Activated T-helper 1 cell treated with anti-CD3 and anti-CD28 coated beads, Interleukin-2, amount 50 U/mL, for 16 hours (primary cell): ENCODE data around the gene FLACC1.
"Not testable (repeated sequence)": the region's sequence is repeated elsewhere in the genome, so short reads cannot be mapped to it uniquely, and the experiment has no call there.

Source experiments
- DNase-seq, 2 donors: peaks; one replicate each; pipeline ENCODE4 v3.0.0-alpha.2; 2020; ENCODE audit warnings: low read depth in 1 of 2, low spot score in 1 of 2

FLACC1 gene

DNA sequence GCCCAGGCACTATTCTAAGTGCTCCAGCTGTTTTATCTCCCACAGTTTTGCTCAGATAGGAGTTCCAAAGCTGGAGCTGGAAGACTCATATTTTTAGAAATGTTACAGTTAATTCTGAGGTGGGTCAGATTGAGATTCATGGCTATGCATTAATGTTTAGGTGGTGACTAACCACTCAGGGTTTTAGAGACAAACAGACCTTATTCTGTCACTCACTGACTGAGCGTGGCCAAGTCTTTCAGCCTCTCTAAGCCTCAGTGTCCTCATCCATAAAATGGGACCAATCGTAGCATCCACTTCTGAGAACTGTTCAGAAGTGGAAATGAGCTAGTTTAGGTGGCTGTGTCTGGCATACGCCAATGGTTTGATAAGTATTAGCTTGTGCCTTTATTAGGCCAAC lies 101.1 kb downstream of the FLACC1 start:
- no peak for DNase-seq

DNA sequence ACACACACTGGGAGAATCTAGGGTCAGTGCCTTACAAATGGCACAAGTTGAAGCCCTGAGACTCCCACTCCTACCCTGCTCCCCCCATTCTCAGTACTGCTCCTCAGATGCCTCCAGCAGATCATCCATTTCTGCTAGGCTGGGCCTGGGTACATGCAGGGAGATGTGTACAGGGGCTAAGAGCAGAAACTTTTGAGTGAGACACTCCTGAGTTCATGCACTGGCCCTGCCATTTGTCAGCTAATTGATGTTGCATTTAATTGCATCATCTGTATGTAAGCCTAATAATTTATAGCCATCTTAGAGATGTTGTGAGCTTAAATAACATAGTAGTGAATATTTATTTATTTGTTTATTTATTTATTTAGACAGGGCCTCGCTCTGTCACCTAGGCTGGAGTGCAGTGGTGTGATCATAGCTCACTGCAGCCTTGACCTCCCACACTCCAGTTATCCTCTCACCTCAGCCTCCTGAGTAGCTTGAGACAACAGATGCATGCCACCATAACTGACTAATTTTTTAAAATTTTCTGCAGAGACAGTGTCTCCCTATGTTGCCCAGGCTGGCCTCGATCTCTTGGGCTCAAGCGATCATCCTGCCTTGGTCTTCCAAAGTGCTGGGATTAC lies 101.6 kb downstream of the FLACC1 start:
- DNase-seq: no peak

DNA sequence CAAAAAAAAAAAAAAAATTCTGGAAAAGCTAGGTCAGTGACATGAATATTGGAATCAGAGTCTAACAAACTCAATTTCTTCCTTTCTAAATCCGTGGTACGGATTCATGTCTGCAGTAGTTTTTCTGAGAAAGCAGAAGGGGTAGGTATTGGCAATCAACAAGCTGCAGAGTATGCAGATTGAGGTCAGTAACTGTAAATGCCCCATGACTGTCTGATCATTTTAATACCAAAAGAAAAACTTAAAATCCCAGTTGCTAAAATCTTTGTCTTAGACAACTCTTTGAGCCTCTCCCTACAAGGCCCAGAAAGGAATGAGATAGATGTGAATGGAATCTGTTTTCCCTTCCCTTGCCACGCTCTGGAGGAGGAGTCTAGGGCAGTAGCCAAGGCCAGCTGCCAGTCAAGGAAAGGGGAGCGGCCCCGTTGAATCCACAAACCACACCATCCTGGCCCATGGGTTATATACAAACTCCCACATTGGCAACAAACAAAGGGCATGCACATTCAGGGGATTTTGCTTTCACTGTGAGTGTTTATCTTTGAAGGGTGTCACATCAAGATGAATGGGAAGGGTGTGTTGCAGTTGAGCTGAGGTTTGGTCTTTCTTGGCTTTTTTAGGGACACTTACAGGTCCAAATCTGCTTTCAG lies 102.9 kb downstream of the FLACC1 start:
- no peak for DNase-seq

DNA sequence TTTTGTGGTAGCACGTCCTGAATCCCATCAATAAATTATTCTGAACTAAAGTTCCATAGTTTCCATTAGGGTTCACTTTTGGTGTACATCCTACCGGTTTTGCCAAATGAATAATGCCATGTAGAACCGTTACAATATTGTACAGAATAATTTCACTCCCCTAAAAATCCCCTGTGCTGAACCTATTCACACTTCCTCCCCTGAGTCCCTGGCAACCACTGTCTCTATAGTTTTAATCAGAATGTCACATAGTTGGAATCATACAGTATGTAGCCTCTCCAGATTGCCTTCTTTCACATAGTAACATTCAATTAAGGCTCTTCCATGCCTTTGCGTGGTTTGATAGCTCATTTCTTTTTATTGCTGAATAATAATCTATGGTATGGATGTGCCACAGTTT lies 106.4 kb downstream of the FLACC1 start:
- no peak for DNase-seq

DNA sequence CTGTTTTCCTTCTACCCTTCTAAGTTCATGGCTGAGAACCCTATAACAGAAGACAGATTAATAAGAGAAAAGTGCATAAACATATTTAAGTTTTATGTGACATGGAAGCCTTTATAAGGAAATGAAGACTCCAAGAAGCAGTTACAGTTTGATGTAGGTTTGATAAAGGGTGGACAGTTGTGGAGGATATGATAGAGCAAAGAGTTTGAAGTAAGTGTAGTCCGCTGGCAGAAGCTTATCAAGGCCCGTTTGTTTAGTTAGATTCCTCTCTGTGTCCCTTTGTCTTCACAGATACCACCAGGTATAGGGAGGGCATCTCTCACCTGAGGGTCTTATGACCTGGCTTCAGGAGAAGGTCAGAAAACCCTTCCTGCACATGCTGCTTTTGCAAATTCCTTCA lies 107.3 kb downstream of the FLACC1 start:
- no peak for DNase-seq

DNA sequence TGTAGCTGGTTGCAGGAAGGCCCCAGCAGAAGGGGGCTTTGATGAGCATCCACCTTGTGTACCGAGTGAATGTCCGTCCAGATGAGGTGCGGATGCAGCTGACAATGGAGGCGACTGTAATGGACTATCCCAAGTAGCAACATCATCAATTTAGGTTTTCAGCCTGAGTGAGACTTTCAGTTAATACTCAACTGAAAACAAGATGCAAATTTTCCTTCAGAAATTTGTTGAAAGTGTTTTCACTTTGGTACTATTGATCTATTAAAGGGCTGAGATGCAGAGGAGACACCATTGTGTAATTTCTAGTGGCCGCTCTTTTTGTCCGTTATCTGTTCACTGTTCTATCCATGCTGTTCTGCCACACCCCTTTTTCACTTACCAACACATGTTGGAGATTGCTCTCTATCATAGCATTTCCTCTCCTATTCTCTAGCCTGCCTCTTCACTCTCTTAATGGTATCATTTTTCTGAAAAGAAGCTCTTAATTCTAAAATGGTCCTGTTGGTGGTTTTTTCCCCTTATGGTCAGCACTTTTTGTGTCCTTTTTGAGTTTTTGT lies 108.8 kb downstream of the FLACC1 start:
- no peak for DNase-seq

DNA sequence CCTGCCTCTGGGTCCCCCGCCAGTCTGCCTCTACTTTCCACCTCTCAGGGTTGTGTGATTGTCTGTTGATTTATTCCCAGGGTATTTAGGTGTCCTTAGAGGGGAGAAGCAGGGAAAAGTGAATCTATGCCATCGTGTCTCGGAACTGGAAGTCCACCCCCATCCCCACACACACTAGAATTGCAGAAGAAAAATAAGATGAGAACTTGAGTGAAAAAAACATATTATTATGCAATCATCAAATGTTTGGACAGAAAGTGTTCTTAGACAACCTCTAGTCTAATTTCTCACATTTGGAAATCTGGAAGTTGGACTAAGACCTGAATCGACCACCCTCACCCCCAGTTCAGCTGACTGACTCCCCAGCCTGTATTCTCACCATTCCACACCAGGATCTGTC lies 110.9 kb downstream of the FLACC1 start:
- DNase-seq: no peak

DNA sequence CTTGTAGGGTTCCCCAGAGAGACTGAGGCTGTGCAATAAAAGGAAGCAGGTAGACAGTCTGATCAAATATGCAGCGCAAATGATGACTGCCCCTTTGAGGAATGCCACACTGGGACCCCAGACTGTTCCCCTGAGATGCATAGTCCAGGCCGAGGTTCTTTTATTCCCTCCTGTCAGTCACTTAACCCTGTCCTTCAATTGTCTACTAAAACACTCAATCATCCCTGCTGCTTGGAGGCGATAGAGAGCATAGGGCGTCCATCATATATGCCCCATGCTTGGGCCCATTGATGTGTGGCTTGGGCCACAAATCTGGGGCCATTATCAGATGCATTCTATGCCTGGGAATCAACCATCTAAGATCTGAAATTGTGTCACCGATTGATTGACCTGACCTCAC lies 112.3 kb downstream of the FLACC1 start:
- no peak for DNase-seq

DNA sequence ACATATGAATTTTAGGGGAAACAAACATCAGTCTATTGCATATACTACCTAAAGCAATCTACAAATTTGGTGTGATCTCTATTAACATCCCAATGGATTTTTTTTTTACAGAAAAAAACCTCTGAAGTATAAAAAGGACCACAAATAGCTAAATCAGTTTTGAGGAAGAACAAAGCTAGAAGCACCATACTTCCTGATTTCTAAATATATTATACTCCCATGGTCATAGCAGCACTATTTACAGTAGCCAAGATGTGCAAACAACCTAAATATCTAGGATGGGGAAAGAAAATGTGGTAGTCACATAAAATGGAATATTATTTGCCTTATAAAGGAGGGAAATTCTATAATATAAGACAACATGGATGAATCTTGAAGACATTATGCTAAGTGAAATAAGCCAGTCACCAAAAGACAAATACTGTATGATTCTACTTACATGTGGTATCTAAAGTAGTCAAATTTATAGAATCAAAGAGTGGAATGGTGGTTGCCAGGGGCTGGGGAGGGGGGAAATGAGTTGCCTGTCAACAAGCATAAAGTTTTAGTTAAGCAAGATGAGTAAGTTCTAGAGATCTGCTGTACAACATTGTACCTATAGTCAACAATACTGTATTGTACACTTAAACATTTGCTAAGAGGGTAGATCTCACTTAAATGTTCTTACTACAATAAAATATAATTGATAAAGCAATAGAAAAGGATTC lies 114.4 kb downstream of the FLACC1 start:
- no peak for DNase-seq

DNA sequence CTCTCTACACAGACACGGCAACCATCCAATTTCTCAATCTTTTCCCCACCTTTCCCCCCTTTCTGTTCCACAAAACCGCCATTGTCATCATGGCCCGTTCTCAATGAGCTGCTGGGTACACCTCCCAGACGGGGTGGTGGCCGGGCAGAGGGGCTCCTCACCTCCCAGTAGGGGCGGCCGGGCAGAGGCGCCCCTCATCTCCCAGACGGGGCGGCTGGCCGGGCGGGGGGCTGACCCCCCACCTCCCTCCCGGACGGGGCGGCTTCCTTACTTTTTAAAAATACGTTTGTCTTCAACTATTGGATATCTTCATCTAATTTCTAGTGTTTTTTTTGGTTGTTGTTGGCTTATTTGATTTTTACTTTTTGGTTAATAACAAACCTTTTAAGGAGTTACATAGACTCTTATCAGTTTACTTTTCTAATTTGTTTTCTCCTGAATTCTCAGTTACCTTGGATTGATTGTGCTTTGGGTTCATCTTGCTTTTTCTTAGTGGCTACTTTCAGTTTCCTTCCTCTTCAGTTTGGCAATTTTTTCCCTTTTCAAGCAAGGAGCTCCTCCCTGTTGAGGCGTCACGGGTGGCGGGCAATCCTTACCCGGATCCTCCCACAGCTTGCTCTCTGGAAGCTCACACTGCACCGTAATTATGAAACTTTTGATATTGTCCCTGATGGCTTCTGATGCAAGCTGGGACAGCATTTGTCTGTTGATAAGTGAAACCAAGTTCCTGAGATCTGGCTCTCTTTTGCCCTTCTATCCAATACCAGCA lies 117.8 kb downstream of the FLACC1 start:
- DNase-seq: not testable (repeated sequence)
